IPS-18c (cell line): Measurements from ENCODE around the gene USP11.
"Not testable (repeated sequence)": the region's sequence is repeated elsewhere in the genome, so short reads cannot be mapped to it uniquely, and the experiment has no call there.

ENCODE experiments used
- H3K4me3 ChIP-seq: 2 replicates; pipeline ENCODE4 v1.7.0; 2013; ENCODE audit warnings: low read depth, mild to moderate bottlenecking, low read length, moderate library complexity; ENCODE audit not compliant: insufficient read depth
- H3K9me3 ChIP-seq: one replicate; pipeline ENCODE4 v1.6.1; 2013; ENCODE audit warnings: mild to moderate bottlenecking, low read length, moderate library complexity; ENCODE audit not compliant: control insufficient read depth, insufficient read depth

The USP11 gene

DNA sequence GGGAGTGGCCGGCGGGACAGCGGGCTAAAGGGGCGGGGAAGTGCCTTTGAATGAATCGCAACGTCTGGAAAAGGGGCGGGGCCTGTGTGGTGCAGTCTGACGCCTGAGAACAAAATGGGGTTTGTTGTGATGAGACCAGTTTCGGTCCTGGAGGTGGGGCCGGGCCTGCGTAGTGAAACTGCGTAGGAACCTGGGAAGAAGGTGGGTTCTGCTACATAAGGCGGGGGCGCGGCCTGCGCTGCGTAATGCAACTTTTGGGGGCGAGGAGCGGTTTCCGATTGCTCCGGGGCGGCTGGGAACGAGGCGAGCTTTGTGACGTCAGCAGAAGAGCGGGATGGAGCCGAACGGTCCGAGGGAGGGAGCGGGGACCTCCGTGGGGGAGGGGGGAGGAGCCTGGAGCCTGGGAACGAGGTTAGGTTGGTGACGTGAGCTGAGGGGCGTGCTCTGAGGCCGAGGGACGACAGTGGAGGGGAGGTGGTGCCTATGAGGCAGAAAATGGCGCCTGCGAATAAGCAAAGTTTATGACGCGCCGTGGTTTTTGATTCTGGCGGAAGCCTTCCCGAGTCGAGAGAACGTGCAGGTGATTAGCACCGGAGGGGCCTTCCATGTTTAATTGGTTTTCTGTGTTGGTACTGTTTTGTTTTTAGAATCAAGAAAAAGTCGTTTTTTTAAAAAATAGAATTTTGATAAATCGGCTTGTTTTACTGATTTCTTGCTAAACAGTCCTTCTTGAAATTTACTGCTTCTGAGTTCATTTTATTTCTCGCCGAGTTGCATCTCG lies 714 bp downstream of the USP11 start:
- H3K9me3 ChIP-seq = peaks cover 2% of the 10 kb centered on the region
- peak overlapping the region; percentile 90 for H3K4me3 ChIP-seq

DNA sequence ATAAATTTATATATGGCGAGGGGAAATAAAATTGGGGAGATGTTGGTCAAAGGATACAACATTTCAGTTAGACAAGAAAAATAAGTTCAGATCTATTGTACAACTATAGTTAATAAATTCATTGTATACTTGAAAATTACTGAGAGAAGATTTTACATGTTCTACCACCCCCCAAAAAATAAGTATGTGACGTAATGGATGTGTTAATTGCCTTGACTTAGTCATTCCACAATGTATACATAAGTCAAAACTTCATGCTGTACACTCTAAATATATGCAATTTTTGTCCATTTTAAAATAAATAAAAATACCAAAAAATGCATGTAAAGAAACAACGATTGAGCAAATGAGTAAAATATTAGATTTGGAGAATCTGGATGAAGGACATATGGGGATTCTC lies 1.8 kb downstream of the USP11 start:
- Histone ChIP-seq H3K4me3 (no peak overlapping the region), H3K9me3 (no peaks in the 10 kb centered on the region)

DNA sequence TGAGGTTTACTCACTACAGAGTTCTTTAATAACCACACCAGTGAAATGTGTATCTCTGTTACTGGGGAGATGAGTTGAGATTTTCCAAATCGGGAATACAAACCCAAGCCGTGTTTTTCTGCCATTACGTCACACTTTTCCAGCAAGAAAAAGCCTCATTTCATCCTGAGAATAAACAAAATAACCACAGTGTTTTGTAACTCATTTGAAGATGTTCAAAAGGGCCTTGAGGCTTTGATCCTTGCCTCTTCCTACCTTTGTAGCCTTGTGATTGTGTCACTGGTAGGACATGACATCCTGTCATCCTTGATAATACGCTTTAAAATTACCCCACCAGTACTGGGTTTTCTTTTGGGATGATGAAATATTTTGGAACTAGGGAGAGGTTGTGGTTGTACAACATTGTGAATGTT lies 2.9 kb downstream of the USP11 start:
- Histone ChIP-seq H3K9me3 (no peaks in the 10 kb centered on the region), H3K4me3 (no peak overlapping the region)

DNA sequence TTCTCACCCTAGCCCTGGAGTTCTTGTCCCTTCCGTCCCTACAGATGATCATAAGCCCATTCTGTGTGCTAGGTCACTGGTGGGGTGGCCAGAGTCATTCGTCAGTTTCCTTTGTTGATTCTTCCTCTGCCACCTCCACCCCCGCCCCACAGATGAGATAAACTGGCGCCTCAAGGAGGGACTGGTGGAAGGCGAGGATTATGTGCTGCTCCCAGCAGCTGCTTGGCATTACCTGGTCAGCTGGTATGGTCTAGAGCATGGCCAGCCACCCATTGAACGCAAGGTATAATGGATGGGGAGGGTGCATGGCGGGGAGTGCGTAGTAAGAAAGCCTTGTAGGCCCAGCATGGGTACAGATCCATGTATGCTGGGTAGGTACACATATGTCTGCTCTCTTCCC lies 6.4 kb downstream of the USP11 start:
- H3K4me3 ChIP-seq = no peak overlapping the region

DNA sequence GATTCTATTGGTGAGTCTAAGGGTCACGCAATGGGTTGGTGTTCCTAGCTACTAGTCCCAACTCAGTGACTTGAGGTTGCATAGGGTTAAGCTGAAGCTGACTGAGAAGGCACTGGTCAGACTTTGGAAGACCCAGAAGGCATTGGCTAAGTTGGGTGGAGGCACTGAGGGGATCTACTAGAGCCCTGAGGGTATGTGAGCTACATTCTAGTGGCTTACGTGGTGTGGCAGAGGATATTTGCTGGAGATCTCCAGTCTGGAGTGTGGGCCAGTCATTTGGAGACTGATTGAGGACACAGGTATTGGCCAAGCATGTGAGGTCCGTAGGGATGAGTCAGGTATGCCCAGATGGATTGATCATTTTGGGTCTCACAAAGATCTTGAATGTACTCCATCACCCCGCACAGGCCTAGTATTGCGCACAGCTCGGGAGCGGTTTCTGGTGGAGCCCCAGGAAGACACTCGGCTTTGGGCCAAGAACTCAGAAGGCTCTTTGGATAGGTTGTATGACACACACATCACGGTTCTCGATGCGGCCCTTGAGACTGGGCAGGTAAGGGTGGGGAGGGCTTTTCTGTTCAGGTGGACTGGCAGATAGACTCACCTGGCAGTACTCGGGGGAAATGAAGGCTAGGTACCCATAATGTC lies 7.2 kb downstream of the USP11 start:
- no peak overlapping the region for H3K4me3 ChIP-seq
- H3K9me3 ChIP-seq = peaks cover under 1% of the 10 kb centered on the region

More for the DNA sequence above, 6.4 kb downstream of the USP11 start:
- H3K9me3 ChIP-seq = no peaks in the 10 kb centered on the region

DNA sequence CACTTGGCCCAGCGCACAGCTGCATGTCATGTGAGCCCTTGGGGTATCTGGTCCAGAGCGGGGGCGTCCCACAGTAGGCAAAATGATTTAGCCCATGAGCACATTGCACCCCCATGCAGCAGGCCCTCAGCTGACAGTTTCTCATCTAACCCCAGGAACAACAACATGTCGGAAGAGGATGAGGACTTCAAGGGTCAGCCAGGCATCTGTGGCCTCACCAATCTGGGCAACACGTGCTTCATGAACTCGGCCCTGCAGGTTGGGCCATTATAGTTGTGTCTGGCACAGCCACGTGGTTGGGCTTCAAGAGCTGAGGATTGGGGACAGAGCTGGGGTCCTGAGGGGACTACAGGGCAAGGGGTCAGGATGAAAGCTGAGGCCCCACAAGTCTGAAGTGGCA lies 7.8 kb downstream of the USP11 start:
- Histone ChIP-seq H3K4me3 (no peak overlapping the region), H3K9me3 (peaks cover 2% of the 10 kb centered on the region)

DNA sequence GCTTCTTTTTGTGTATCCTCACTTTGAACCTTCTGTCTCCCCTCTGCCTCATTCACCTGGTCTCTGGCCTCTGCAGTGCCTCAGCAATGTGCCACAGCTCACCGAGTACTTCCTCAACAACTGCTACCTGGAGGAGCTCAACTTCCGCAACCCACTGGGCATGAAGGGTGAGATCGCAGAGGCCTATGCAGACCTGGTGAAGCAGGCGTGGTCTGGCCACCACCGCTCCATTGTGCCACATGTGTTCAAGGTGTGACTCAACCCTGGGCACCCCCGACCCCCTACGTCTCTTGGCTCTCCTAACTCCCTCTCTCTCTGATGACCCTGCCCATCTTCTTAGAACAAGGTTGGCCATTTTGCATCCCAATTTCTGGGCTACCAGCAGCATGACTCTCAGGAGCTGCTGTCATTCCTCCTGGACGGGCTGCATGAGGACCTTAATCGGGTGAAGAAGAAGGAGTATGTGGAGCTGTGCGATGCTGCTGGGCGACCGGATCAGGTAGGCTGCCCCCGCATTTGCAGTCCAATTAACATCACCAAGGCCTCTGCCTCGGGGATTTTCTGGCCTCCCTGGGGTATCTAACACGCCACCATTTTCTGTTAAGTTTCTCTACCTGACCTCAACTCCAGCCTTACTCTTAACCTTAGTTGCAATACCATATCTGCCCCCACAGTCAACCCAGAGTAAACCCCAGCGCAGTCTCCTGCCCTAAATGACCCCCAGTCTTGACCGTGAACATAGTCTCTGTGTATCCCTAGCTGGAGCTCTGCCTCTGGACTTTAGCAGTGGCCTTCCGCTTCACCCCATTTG lies 8.6 kb downstream of the USP11 start:
- peaks cover 2% of the 10 kb centered on the region for H3K9me3 ChIP-seq

DNA sequence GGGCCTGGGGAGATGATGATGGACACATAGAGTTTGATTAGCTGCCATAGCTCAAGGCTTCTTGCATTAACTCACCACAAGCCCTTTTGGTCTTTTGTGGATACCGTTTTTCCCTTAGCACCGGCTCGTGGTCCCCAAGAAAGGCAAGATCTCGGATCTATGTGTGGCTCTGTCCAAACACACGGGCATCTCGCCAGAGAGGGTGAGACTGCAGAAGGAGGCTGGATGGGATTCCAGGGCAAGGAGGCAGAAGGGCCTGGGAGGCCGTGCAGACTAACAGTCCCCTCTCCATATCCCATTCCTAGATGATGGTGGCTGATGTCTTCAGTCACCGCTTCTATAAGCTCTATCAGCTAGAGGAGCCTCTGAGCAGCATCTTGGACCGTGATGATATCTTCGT lies 9.5 kb downstream of the USP11 start:
- no peak overlapping the region for H3K4me3 ChIP-seq
- peaks cover 2% of the 10 kb centered on the region for H3K9me3 ChIP-seq

More for the DNA sequence above, 8.6 kb downstream of the USP11 start:
- no peak overlapping the region for H3K4me3 ChIP-seq

DNA sequence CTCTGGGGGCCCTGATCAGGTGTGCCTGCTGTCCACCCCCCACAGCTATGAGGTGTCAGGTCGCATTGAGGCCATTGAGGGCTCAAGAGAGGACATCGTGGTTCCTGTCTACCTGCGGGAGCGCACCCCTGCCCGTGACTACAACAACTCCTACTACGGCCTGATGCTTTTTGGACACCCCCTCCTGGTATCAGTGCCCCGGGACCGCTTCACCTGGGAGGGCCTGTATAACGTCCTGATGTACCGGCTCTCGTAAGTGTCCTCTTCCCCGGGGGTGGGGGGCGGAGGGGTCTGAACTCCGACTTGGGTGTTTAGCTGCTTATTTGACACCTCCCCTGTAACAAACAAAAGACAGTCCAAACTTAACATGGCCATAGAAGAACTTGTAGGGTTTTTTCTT lies 10.5 kb downstream of the USP11 start:
- Histone ChIP-seq H3K4me3 (no peak overlapping the region), H3K9me3 (peaks cover 2% of the 10 kb centered on the region)

DNA sequence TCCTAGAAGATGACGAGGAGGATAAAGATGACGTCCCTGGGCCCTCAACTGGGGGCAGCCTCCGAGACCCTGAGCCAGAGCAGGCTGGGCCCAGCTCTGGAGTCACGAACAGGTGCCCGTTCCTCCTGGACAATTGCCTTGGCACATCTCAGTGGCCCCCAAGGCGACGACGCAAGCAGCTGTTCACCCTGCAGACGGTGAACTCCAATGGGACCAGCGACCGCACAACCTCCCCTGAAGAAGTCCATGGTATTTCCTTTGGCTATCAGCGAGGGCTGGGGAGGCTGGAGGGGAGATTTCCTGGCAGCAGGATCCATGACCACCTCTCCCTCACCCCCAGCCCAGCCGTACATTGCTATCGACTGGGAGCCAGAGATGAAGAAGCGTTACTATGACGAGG lies 11.9 kb downstream of the USP11 start:
- Histone ChIP-seq H3K4me3 (no peak overlapping the region), H3K9me3 (peaks cover 4% of the 10 kb centered on the region)

DNA sequence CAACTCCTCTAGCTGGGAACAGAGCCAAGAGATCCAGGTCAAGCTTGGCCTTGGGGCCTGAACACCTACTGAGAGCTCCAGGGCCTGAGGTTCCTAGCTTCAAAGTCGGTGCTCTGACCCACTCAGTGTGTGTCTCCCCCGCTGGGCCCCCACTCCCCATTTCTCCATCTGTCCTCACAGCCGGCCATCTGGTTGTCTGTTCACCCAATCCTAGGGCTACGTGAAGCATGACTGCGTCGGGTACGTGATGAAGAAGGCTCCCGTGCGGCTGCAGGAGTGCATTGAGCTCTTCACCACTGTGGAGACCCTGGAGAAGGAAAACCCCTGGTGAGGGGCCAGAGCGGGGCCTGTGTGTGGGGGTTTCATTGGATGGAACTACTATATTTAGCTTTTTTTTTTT lies 12.3 kb downstream of the USP11 start:
- Histone ChIP-seq H3K4me3 (no peak overlapping the region), H3K9me3 (peaks cover 4% of the 10 kb centered on the region)

DNA sequence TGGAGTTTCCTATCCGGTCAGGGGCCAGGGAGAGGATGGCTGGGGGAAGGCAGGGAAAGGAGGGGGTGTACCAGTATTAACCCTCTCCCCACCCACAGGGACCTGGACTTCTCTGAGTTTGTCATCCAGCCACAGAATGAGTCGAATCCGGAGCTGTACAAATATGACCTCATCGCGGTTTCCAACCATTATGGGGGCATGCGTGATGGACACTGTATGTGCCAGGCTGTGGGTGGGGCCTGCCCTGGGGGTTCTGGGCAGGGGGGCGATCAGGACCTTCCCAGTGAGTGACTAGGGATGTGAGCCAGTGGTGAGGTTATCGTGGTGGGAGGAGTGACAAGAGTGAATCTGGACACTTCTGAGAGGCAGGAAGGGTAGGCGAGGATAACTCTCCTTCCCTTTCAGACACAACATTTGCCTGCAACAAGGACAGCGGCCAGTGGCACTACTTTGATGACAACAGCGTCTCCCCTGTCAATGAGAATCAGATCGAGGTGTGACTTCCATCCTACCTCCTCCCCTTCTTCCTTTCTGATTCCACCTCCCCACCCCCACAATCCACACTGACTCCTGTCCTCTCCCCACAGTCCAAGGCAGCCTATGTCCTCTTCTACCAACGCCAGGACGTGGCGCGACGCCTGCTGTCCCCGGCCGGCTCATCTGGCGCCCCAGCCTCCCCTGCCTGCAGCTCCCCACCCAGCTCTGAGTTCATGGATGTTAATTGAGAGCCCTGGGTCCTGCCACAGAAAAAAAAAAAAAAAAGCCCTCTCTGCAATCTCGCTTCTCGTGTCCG lies 14.6 kb downstream of the USP11 start:
- Histone ChIP-seq H3K9me3 (peaks cover 4% of the 10 kb centered on the region), H3K4me3 (no peak overlapping the region)

DNA sequence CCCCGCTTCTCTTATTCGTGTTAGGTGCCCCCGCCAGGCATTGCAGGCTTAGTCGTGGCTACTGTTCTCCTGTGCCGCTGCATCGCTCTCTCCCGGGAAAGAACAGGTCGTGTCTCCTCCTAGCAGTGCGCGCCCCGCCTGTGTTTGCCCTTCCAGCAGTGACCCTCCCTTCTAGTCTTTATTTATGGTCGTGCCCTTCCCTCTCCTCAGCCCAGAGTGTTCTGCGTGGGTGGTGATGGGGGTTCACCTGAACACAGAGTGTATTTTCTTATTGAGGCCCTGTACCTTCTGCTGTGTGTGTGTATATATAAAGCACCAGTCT lies 15.2 kb downstream of the USP11 start:
- Histone ChIP-seq H3K9me3 (peaks cover 4% of the 10 kb centered on the region), H3K4me3 (no peak overlapping the region)

DNA sequence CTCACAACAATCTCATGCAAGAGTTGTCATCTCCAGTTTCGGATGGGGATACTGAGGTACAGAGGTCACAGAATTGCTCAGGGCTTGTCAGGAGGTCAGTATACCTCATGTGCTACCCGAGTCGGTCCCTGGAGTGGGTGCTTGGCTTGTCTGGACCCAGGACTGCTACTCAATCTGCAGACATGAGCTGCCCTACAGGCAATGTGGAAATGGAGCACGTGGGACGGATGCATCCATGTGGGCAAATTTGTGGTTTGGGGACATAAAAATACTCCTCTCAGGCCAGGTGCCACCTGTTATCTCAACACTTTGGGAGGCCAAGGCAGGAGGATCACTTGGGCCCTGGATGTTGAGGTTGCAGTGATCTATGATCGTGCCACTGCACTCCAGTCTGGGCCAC lies 15.8 kb downstream of the USP11 start:
- no peak overlapping the region for H3K4me3 ChIP-seq
- H3K9me3 ChIP-seq = peaks cover 4% of the 10 kb centered on the region

DNA sequence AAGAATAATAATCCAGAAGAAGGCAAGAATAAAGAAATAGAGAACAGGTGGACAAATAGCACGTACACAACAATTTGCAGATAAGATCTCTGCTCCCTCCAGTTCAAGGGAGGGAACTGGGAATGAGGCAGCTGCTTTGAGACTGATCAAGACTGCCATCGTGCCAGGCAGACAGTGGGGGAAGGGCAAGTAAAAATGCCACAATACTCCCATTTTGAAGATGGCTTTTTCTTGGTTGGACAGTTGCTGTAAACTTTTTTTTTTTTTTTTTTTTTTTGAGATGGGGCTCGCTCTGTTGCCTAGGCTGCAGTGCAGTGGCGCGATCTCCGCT lies 17.2 kb downstream of the USP11 start:
- H3K9me3 ChIP-seq = peaks cover 4% of the 10 kb centered on the region
- H3K4me3 ChIP-seq = no peak overlapping the region

DNA sequence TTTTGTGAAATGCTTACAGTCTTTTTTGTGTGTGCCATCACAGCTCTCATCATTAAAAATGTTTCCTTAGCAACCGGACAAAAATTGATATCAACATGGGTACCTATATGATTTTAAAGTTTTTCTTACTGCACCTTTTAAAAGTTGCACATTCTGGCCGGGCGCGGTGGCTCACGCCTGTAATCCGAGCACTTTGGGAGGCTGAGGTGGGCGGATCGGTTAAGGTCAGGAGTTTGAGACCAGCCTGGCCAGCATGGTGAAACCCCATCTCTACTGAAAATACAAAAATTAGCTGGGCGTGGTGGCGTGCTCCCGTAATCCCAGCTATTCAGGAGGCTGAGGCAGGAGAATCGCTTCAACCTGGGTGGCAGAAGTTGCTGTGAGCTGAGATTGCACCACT lies 24.8 kb downstream of the USP11 start:
- H3K4me3 ChIP-seq, H3K9me3 ChIP-seq: not testable (repeated sequence)

DNA sequence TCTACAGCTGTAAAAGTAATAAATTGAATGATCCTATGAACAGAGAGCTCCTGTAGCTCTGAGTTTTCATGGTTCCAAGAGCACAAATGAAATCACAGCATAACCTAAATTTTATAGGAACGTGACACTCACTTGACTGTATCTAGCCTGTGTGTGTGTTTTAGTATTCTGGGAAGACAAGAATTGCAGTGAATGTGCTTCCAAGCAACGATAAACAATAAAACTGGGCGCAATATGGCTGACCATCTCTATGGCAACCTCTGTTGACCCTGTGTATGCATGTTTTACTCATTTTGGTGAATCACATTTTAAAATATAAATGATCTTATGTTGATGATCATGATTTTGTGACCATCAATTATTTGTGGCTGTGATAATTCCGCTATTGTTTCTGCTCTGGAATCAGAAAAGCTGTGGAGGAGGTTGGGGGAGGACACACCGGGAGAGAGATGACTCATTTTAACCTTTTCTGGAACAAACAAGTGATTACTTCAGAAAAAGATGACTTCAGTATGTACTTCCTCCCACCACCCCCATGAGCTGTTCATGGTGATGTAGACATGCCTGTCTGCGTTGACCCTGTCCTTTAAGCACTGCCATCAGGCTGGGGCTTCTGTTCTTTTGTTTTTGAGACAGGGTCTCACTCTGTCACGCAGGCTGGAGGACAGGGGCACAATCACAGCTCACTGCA lies 31.8 kb downstream of the USP11 start:
- H3K4me3 ChIP-seq = no peak overlapping the region
- peaks cover 2% of the 10 kb centered on the region for H3K9me3 ChIP-seq
